A549 treated with Hydrocortisone at 1 μM for 4 hours (cell line): ENCODE data around the gene GPR108. TPM values are rescaled to one million over a fixed set of nuclear protein-coding genes. Genes with fewer than 3 reads are reported as not detected.

Experiments used
- total RNA-seq: library from RNA; stranded (reverse); fragments of 200-300 nt; extraction: Qiagen RNA extraction; gene quantifications from 5 replicates; pipeline ENCODE4 v1.2.3, GENCODE V29; 2022

Gene GPR108
- 32.9 to 43.0 TPM (median 40.9 TPM) in 5 replicates for total RNA-seq

DNA sequence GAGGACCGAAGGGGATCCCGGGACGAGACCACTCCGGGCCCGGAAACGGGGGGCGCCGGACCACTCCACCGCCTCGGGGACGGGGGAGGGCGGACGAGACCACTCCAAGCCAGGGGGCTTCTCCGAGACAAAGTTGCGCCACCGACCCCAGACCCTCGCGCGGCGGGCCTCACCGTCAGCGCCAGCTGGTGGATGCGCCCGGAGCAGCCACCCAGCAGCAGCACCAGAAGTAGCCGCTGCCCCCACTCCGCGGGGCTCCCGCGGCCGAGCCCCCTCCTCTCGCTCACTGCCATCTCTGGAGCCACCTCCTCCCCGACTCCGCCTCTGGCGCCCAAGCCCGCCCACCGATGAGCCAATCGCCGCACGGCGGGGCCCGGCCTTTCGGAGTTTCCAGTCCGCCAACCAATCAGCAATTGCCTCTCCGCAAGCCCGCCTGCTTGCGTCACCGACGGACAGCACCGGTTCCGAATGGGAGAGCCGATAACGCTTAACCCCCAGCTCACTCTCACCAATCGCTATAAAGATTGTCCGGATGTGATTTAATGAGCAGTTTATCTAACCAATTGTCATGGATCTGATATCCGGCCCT, at the start of gene GPR108:
GPR108 (minus strand) TSS at position 297 of the 589 bp plus-strand sequence; CDS start at position 293, 4 bp downstream.

GRCh38 chr19:6772028-6772865, 34.9 kb upstream of the GPR108 start, which contains the start of gene VAV1:
Gene VAV1 (plus strand): TSS chr19:6772708. CDS start chr19:6772808, 100 bp downstream.

DNA sequence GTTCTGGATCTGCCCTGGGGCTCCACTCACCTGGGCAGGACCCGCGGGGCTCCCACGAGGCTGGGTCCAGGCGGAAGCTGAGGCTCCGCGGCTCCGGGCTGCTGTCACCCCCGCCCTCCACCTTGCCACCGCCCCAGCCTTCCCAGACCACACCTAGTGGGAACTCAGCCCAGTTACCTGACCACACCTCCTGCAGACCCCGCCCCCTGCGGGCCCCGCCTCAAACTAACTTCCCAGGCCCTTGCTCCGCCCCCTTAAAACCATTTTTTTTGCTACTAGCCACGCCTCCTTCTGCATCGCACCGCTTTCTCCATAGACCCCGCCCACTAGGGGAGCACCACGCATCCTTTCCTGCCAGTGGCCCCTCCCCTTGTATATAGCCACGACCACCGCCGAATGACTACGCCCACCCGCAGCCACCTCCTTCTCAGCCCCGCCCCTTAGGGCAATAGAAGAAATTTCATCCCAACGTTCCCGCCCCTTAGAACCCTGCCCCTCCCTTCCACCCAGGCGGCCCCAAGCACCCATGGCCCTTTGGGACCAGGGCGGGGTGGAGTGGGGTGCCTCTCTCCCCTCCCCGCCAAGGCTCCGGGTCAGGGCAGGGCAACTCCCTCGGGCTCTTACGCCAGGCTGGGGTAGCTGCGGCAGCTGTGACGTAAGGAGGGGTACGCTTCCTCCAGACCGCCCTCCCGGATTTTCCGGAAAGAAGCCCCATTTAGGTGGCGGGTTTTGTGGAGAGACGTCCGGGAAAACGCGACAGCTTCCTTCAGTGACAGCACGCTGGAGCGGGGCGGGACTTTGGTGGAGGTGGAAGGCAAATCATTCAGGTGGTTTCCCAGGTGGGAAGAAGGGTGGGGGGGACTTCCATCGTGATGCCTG, 30.2 kb upstream of the GPR108 start, which contains the start of gene SH2D3A:
SH2D3A (minus strand) TSS at position 79 of the 879 bp plus-strand sequence. CDS start 3,687 bp downstream, outside the sequence.

GRCh38 chr19:6739390-6739882, 2.1 kb upstream of the GPR108 start, which contains the start of gene TRIP10:
Gene TRIP10 (plus strand): TSS chr19:6739680. CDS start chr19:6739762, 82 bp downstream.

DNA sequence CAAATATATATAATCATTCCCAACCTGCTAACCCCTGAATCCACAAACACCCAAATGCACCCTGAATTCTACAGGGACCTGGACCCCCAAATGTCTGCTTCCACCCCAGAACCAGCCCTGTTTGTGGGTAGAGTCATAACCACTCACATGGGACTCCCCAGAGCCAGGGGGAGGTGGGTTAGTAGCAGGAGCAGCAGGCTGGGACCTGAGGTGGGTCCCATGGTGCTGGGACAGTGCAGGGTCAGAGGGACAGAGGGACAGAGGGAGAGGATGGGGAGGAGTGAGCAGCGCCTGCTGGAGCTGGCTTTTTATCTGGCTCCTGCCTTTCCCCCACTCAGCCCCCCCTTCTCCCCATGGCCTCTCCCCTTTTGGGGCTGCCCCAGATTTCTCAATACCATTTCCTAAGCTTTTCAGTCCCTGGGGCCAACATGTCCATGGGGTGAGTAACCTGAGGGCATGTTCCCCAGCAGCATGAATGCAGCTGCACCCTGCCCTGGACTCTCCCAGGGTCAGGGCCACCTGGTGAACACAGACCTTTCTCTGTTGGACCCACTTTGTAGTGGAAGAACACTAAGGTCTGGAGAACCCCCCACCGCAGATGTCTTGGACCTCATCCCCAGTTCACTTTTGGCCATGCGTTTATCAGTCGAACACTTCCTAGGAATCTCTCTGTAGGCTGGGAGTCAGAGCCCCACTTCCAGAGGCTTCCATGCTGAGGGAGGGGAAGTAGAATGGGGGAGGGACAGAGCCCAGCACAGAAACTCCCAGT, 16.8 kb downstream of the GPR108 start, which contains the start of gene C3:
C3 (minus strand) TSS at position 282 of the 769 bp plus-strand sequence; CDS start at position 221, 61 bp downstream.

Other genes starting within 250 kb of the GPR108 start
- 6.0 to 7.4 TPM (median 6.6 TPM) in 5 replicates for gene TUBB4A, start 235.3 kb downstream of the GPR108 start, total RNA-seq
- gene TNFSF9, start 206.6 kb downstream of the GPR108 start, total RNA-seq, result 2.3 to 4.8 TPM (median 4.5 TPM) in 5 replicates
- gene CD70, start 146.4 kb downstream of the GPR108 start, total RNA-seq, result 11.4 to 24.9 TPM (median 21.6 TPM) in 5 replicates
- 0.05 to 0.17 TPM (median 0.13 TPM) in 5 replicates for gene TNFSF14, start 67.4 kb downstream of the GPR108 start, total RNA-seq
- 42.5 to 51.0 TPM (median 48.8 TPM) in 5 replicates for gene C3, start 16.9 kb downstream of the GPR108 start, total RNA-seq
- 84.3 to 96.4 TPM (median 93.1 TPM) in 5 replicates for gene TRIP10, start 2.1 kb upstream of the GPR108 start, total RNA-seq
- 15.8 to 19.9 TPM (median 17.4 TPM) in 5 replicates for gene SH2D3A, start 29.9 kb upstream of the GPR108 start, total RNA-seq
- 6.2 to 9.4 TPM (median 6.8 TPM) in 5 replicates for gene VAV1, start 35.1 kb upstream of the GPR108 start, total RNA-seq
- gene ADGRE1, start 150.0 kb upstream of the GPR108 start, total RNA-seq, result 4.1 to 5.5 TPM (median 4.7 TPM) in 5 replicates